ENCODE data around the gene IRX3. TPM values are rescaled to one million over a fixed set of nuclear protein-coding genes. Genes with fewer than 3 reads are reported as not detected.

Gene IRX3
- total RNA-seq, 1 experiment from 2014 or later = 17.6 TPM

DNA sequence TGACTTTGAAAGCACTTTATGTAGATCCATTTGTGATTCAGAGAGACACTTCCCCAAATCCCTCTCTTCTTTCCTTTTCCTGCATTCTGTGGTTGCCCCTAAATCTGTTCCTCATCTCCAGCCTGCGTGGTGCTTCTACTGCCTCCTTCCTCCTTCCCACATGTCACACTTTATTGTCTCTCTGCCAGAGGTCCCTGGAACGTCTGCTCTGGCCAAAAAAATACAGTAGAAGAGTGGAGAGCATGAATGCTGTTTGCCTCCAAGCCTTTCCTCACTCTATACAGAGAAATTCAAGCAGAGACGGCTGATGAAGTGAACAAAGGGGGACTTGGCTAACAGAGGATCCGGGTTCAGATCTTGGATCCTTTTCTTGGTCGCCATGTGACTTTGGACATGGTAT, 22.8 kb upstream of the IRX3 start:
- H3K4me1 Mint-ChIP-seq (ENCODE audit: insufficient read depth, unreplicated experiment) = no peaks in the 10 kb centered on the region
- no peaks in the 10 kb centered on the region for H3K27me3 Mint-ChIP-seq (ENCODE audit: insufficient read depth, unreplicated experiment)
- ChIA-PET POLR2A (no interaction called here), CTCF (no interaction called here)
- no peak for DNase-seq (ENCODE audit: unreplicated experiment)
- H3K4me3 Mint-ChIP-seq (ENCODE audit: unreplicated experiment) = no peak overlapping the region
- no TSS peak for BruUV-seq (replicated peaks)
- no peaks in the 10 kb centered on the region for H3K36me3 Mint-ChIP-seq (ENCODE audit: insufficient read depth, unreplicated experiment)
- TF ChIP-seq, protein P1, sequence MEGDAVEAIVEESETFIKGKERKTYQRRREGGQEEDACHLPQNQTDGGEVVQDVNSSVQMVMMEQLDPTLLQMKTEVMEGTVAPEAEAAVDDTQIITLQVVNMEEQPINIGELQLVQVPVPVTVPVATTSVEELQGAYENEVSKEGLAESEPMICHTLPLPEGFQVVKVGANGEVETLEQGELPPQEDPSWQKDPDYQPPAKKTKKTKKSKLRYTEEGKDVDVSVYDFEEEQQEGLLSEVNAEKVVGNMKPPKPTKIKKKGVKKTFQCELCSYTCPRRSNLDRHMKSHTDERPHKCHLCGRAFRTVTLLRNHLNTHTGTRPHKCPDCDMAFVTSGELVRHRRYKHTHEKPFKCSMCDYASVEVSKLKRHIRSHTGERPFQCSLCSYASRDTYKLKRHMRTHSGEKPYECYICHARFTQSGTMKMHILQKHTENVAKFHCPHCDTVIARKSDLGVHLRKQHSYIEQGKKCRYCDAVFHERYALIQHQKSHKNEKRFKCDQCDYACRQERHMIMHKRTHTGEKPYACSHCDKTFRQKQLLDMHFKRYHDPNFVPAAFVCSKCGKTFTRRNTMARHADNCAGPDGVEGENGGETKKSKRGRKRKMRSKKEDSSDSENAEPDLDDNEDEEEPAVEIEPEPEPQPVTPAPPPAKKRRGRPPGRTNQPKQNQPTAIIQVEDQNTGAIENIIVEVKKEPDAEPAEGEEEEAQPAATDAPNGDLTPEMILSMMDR (IDR thresholded peaks at IDR 0.05; ENCODE audit: unreplicated experiment) = no peak
- intact Hi-C loops (cut with micrococcal nuclease) = no loop called here
- no peaks in the 10 kb centered on the region for H3K9me3 Mint-ChIP-seq (ENCODE audit: unreplicated experiment)
- H3K27ac Mint-ChIP-seq (ENCODE audit: low read depth, unreplicated experiment) = no peak overlapping the region

DNA sequence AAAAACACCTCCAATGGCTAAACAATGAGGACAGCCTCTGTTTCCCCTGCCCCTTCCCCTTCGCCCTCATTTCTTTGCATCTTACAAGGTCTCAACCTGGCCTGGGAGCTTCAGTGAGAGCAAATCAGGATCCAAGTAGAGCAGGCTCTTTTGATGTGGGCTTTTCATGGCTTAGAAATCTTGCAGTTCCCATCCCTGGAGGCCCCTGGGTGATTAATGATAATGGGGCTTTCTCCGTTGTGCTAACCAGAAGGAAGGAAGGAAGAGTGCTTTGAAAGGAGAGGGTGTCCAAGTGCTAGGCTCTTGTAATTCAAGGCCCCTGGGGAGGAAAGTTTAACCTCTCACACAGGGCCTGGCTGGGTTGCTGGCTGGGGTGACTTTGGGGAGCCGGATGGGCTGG, 18.5 kb upstream of the IRX3 start:
- DNase-seq (ENCODE audit: unreplicated experiment) = no peak
- POLR2A ChIA-PET = no interaction called here
- Mint-ChIP-seq H3K27ac (ENCODE audit: low read depth, unreplicated experiment) (no peak overlapping the region), H3K36me3 (ENCODE audit: insufficient read depth, unreplicated experiment) (no peaks in the 10 kb centered on the region), H3K27me3 (ENCODE audit: insufficient read depth, unreplicated experiment) (no peaks in the 10 kb centered on the region), H3K4me1 (ENCODE audit: insufficient read depth, unreplicated experiment) (no peaks in the 10 kb centered on the region), H3K9me3 (ENCODE audit: unreplicated experiment) (no peaks in the 10 kb centered on the region), H3K4me3 (ENCODE audit: unreplicated experiment) (no peak overlapping the region)
- CTCF ChIA-PET = no interaction called here
- TF ChIP-seq, protein P1 (IDR thresholded peaks at IDR 0.05; ENCODE audit: unreplicated experiment) = no peak
- intact Hi-C loops (cut with micrococcal nuclease) = no loop called here
- no TSS peak for BruUV-seq (replicated peaks)

DNA sequence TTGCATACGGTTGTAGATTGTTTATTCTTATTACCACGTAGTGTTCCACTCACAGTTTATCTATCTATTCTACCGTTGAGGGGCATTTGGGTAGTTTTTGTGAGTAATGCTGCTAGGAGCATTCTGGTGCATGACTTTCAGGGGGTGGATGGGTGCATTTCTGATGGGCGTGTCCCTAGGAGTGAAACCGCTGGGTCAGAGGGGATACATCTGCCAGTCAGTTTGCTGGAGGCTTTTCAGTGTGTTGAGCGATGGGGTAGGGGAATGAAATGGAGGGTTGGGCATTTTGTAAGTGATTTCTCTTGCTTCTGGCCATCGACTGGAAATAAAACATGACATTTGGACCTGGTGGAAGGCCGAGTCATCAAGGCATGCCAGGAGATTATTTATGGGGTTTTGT, 17.0 kb upstream of the IRX3 start:
- no peaks in the 10 kb centered on the region for H3K9me3 Mint-ChIP-seq (ENCODE audit: unreplicated experiment)
- CTCF ChIA-PET = interaction anchor here (0.6 kb wide), 1 partner anchor 626 kb away, joined by 3 read pairs; no protein-coding TSS in a partner anchor
- TF ChIP-seq, protein P1 (IDR thresholded peaks at IDR 0.05; ENCODE audit: unreplicated experiment) = no peak
- H3K27me3 Mint-ChIP-seq (ENCODE audit: insufficient read depth, unreplicated experiment) = no peaks in the 10 kb centered on the region
- H3K4me3 Mint-ChIP-seq (ENCODE audit: unreplicated experiment) = no peak overlapping the region
- no TSS peak for BruUV-seq (replicated peaks)
- H3K36me3 Mint-ChIP-seq (ENCODE audit: insufficient read depth, unreplicated experiment) = no peaks in the 10 kb centered on the region
- H3K4me1 Mint-ChIP-seq (ENCODE audit: insufficient read depth, unreplicated experiment) = no peaks in the 10 kb centered on the region
- no peak for DNase-seq (ENCODE audit: unreplicated experiment)
- intact Hi-C loops (cut with micrococcal nuclease) = no loop called here
- POLR2A ChIA-PET = no interaction called here
- no peak overlapping the region for H3K27ac Mint-ChIP-seq (ENCODE audit: low read depth, unreplicated experiment)

DNA sequence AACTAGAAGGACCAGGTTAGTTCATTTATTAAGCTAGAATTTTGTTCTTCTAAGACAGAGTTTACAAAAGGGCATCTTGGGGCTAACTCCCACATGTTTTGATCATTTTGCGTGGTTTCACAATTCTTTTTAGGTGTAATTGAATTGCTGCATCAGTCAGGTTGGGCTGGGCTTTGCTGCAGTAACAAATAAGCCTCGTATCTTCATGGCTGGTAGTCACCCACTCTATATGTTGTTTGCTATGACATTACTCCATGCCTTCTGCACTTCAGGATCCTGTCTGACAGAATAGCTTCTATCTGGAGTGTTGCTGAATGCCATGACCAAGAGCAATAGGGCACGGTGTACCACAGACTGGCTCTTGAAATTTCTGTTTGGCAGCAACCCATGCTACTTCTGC, 10.6 kb upstream of the IRX3 start:
- peaks cover 7% of the 10 kb centered on the region for H3K9me3 Mint-ChIP-seq (ENCODE audit: unreplicated experiment)
- H3K36me3 Mint-ChIP-seq (ENCODE audit: insufficient read depth, unreplicated experiment) = no peaks in the 10 kb centered on the region
- H3K4me3 Mint-ChIP-seq (ENCODE audit: unreplicated experiment) = no peak overlapping the region
- POLR2A ChIA-PET = interaction anchor here (1.0 to 1.5 kb wide), 3 partner anchors 9 to 10 kb away, joined by 3 to 6 read pairs (median 4); no protein-coding TSS in a partner anchor
- H3K4me1 Mint-ChIP-seq (ENCODE audit: insufficient read depth, unreplicated experiment) = no peaks in the 10 kb centered on the region
- CTCF ChIA-PET = interaction anchor here (0.6 kb wide), 1 partner anchor 95 kb away, joined by 6 read pairs; no protein-coding TSS in a partner anchor
- TF ChIP-seq, protein P1 (IDR thresholded peaks at IDR 0.05; ENCODE audit: unreplicated experiment) = no peak
- intact Hi-C loops (cut with micrococcal nuclease) = no loop called here
- H3K27ac Mint-ChIP-seq (ENCODE audit: low read depth, unreplicated experiment) = no peak overlapping the region
- no peak for DNase-seq (ENCODE audit: unreplicated experiment)
- no TSS peak for BruUV-seq (replicated peaks)
- no peaks in the 10 kb centered on the region for H3K27me3 Mint-ChIP-seq (ENCODE audit: insufficient read depth, unreplicated experiment)
